Inferior parietal cortex (tissue), 1 donor: ENCODE results near the gene TCOF1.
A peak's percentile ranks its signal among the peaks of the same experiment; 100 is the strongest.

Experiments used
- DNase-seq: peaks from one replicate; pipeline ENCODE4 v3.0.0-alpha.2; 2016; ENCODE audit errors: extremely low spot score

Gene TCOF1, protein sequence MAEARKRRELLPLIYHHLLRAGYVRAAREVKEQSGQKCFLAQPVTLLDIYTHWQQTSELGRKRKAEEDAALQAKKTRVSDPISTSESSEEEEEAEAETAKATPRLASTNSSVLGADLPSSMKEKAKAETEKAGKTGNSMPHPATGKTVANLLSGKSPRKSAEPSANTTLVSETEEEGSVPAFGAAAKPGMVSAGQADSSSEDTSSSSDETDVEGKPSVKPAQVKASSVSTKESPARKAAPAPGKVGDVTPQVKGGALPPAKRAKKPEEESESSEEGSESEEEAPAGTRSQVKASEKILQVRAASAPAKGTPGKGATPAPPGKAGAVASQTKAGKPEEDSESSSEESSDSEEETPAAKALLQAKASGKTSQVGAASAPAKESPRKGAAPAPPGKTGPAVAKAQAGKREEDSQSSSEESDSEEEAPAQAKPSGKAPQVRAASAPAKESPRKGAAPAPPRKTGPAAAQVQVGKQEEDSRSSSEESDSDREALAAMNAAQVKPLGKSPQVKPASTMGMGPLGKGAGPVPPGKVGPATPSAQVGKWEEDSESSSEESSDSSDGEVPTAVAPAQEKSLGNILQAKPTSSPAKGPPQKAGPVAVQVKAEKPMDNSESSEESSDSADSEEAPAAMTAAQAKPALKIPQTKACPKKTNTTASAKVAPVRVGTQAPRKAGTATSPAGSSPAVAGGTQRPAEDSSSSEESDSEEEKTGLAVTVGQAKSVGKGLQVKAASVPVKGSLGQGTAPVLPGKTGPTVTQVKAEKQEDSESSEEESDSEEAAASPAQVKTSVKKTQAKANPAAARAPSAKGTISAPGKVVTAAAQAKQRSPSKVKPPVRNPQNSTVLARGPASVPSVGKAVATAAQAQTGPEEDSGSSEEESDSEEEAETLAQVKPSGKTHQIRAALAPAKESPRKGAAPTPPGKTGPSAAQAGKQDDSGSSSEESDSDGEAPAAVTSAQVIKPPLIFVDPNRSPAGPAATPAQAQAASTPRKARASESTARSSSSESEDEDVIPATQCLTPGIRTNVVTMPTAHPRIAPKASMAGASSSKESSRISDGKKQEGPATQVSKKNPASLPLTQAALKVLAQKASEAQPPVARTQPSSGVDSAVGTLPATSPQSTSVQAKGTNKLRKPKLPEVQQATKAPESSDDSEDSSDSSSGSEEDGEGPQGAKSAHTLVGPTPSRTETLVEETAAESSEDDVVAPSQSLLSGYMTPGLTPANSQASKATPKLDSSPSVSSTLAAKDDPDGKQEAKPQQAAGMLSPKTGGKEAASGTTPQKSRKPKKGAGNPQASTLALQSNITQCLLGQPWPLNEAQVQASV (N-terminal part only)

DNA sequence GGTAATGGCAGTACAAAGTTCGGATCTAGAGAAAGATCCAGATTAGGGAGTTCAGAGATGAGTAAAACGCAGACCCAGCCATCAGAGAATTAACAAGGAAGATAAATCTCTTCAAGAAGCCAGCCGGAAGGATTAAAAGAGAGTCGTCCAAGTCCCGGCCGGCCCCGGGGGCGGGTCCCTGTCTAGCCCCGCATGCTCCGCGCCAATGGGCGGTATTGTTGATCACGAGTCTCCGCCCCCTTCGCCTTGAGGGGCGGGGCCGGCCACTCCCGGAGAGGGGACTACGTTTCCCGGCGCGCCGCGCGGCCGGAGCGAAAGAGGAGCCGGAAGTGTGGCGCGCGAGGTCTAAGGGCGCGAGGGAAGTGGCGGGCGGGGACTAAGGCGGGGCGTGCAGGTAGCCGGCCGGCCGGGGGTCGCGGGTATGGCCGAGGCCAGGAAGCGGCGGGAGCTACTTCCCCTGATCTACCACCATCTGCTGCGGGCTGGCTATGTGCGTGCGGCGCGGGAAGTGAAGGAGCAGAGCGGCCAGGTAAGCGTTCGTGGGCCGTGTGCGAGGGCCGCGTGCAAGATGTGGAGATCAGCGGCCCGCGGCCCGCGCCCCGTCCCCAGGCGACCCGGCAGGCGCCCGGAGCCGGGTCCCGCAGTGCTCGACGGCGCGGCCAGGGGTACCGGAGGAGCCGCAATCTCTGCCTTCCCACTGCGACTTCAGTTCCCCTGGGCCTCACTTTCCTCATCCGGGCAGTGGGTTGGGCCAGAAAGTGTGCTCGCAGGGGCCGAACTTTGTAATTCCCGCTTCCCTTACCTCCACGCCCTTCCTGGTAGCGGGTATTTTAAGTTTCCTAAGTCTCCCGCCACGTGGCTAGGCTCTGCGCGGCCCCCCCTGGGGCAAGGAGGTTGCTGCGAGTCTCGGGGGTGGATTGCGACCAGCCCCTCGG lies at the start of gene TCOF1:
Gene TCOF1 (plus strand): TSS at position 372 of the 935 bp plus-strand sequence. CDS start 50 bp downstream, at position 422.
- peak; percentile 97 for DNase-seq

- no peak for DNase-seq
Measured at GRCh38 chr5:150309101-150309885, 48.2 kb upstream of the TCOF1 start.

GRCh38 chr5:150309886-150310239 lies 47.6 kb upstream of the TCOF1 start:
- DNase-seq = no peak

GRCh38 chr5:150310246-150310645 lies 47.3 kb upstream of the TCOF1 start:
- DNase-seq = no peak

DNA sequence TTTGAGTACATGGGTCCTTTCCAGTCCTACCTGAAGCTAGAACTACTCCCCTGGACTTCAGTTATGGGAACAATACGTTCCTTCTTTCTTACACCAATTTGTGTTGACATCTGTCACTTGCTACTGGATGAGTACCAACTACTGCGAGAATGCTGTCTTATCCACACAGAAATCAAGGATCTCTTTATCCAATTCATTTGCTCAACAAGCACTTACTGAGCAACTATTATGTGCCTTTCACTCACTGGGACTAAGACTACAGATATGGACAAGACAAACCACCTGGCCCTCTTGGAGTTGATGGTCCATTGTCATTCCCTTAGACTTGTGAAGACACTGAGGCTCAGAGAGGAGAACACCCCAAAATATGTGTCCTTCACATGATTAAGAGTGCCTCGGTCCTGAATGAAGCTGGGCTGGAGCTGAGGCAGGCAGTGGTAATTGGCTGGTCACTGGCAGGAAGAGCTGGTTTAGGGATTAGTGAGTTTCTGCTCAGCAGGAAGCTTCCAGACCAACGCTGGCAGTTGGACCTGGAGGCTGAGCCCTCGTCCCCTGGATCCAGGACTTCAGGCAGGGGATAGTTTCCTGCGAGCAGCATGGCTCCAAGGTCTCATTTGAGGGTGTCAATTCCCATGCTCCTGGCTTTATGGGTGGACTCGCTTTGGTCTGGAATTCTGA lies 46.3 kb upstream of the TCOF1 start:
- DNase-seq = no peak

DNA sequence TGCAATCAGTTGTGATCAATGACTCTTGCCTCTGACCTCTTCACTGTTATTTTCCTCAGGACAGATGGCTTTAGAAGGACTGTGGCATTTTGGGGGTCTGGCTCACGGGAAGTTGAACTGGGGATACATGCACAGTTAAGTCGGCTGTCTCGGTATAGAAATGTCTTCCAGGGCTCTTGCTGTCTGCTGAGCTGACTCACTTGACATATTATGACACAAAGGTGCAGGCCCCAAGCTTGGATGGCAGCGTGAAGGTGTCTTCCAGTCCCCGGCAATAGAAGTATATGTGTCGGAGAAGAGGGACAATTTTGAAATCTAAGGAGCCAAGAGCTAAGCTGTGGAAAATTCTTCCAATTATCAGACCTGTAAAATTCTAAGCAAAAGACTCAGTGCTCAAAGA lies 45.0 kb upstream of the TCOF1 start:
- no peak for DNase-seq

GRCh38 chr5:150313501-150313900 lies 44.0 kb upstream of the TCOF1 start:
- no peak for DNase-seq

- DNase-seq = no peak
Measured at GRCh38 chr5:150313921-150314716, 43.4 kb upstream of the TCOF1 start.

GRCh38 chr5:150315245-150315644 lies 42.3 kb upstream of the TCOF1 start:
- DNase-seq = no peak

GRCh38 chr5:150316320-150316719 lies 41.2 kb upstream of the TCOF1 start:
- no peak for DNase-seq

GRCh38 chr5:150317048-150318003 lies 40.2 kb upstream of the TCOF1 start:
- no peak for DNase-seq

GRCh38 chr5:150318613-150319483 lies 38.6 kb upstream of the TCOF1 start:
- no peak for DNase-seq

DNA sequence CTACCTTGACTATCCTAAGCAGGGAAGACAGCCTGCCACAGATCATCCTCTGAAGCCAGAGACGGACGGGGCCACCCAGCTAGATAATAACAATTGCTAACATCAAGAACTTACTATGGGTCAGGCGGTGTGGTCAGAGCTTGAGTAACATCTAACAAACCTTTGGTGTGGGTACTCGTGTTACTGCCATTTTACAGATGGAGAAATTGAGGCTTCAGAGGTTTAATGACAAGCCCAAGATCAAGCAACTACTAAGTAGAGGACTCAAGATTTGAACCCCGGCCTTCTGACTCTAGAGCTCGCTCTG lies 38.1 kb upstream of the TCOF1 start:
- no peak for DNase-seq

GRCh38 chr5:150320044-150320613 lies 37.4 kb upstream of the TCOF1 start:
- DNase-seq = peak; percentile 59

- DNase-seq = no peak
Measured at GRCh38 chr5:150321211-150321610, 36.3 kb upstream of the TCOF1 start.

DNA sequence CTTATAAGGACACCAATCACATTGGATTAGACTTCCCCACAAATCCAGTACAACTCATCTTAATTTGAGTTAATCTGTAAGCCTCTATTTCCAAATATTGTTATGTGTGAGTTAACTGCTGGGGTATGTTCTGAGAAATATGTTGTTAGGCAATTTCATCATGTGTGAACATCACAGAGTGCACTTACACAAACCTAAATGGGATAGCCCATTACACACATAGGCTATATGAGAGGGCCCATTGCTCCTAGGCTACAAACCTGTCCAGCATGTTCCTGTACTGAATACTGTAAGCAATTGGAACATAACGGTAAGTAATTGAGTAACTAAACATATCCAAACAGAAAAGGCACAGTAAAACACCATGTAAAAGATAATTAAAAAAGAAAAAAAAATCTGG lies 35.7 kb upstream of the TCOF1 start:
- DNase-seq = no peak
